GM19372 (cell line): ENCODE measurements around the gene TUFM.
"Not testable (repeated sequence)": the region's sequence is repeated elsewhere in the genome, so short reads cannot be mapped to it uniquely, and the experiment has no call there.

ENCODE experiments used
- ATAC-seq: cut with Tn5 transposase; IDR thresholded peaks from one replicate; pipeline ENCODE4 v1.9.1; 2021; ENCODE audit warnings: mild to moderate bottlenecking, low read depth, moderate library complexity; ENCODE audit not compliant: unreplicated experiment

TUFM gene

DNA sequence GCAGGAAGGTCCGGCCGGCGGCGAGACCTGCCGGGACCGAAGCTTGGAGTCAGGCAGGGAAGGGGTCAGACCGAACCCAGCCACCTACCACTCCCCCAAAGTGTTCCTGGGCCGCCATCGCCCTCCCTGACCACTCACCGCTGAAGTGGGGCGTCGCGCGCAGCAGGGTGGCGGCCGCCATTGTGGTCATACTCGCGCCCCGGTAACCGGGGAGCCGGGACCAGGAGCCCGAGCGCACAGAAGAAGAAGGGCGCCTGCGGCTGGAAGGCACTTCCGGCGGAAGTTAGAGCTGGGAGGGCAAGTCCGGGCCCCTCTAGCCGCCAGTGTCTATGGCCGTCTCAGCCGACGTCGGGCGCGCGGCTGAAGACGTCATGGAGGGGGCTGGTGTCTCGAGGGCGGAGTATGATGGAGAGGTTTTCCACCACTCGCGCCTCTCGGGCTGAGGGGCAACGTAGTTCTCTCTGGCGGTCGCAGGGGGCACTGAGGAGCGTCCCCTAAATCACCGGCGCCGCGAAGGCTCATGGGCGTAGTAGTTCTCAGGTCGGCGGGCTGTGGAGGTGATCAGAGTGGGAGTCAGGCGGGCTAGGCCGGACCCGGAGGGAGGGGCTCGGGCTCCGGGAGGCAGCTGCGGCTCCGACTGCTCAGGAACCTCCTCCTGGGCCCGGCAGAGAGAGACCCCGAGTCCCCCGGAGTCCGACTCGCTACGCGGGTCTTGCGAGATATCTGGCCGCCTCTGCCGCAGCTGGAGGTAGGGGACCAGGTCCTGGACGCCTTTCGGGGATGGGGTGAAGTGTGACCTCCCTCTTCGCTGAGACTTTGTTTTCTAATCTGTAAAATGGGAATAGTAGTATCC is at the start of gene TUFM:
TUFM (minus strand) TSS at position 269 of the 853 bp plus-strand sequence; CDS start at position 190, 79 bp downstream.
- ATAC-seq, result peak; percentile 95

GRCh38 chr16:28895609-28896008 is 49.5 kb upstream of the TUFM start:
- ATAC-seq, result no peak

- no peak for ATAC-seq
Measured at GRCh38 chr16:28893291-28893690, 47.1 kb upstream of the TUFM start.

DNA sequence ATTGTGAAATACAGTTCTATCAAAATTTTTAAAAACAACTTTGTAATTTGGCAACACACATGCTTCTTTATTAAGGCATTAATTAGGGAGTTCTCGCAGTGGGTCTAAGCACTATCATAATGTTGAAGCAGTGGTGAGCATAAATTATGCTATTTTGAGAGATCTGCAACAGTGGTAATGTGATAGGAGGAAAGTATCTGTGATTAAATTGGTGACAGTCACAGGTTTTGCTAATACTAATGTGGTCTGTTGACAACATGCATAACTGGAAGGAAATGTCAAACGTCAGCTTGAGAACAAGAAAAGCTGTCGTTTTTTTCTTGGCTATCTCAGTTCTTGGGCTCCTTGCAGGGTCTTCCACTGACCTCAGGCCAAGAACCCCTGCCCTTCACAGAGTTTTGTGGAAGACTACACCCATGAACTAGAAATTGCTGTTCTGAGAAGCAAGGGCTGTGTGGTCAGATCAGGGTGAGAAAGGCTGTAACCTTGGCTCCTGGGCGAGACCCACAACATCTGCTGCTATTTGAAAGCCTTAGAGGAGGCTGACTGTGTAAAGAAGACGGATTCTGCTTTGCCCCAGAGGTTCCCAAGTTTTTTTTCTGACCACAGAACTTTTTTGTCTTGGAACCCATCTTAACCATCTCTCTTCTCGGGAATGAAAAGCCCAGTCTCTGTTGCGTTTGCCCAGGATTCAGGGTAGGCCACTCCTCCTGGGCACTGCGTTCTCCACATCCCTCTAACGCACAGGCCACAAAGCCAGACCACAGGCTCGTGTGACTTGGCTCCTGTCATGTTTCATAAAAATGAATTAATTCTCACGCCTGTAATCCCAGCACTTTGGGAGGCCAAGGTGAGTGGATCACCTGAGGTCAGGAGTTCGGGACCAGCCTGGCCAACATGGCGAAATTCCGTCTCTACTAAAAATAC is 46.1 kb upstream of the TUFM start:
- ATAC-seq, result no peak

GRCh38 chr16:28890355-28890754 is 44.2 kb upstream of the TUFM start:
- not testable (repeated sequence) for ATAC-seq

- no peak for ATAC-seq
Measured at GRCh38 chr16:28886945-28887344, 40.8 kb upstream of the TUFM start.

GRCh38 chr16:28884045-28884444 is 37.9 kb upstream of the TUFM start:
- ATAC-seq, result no peak

- no peak for ATAC-seq
Measured at GRCh38 chr16:28883221-28883996, 37.3 kb upstream of the TUFM start.

- ATAC-seq, result no peak
Measured at GRCh38 chr16:28882551-28883160, 36.5 kb upstream of the TUFM start.

- not testable (repeated sequence) for ATAC-seq
Measured at GRCh38 chr16:28881565-28881964, 35.4 kb upstream of the TUFM start.

GRCh38 chr16:28880955-28881354 is 34.8 kb upstream of the TUFM start:
- ATAC-seq, result no peak

DNA sequence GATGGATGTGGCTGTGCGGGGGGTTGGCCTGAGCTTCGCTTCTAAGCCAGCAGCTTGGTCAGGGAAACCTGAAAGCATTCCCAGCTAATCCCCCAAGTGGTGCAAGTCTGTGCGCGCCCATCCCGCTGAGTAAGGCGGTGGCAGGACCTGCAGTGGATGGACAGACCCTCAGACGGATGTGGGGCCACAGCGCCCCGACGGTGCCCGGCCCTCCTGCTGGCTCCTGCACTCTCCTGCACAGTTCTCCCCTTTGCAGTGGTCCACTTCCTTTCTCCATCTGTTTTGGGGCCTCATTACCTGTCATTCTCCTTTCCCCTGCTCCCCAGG is 34.4 kb upstream of the TUFM start:
- no peak for ATAC-seq

DNA sequence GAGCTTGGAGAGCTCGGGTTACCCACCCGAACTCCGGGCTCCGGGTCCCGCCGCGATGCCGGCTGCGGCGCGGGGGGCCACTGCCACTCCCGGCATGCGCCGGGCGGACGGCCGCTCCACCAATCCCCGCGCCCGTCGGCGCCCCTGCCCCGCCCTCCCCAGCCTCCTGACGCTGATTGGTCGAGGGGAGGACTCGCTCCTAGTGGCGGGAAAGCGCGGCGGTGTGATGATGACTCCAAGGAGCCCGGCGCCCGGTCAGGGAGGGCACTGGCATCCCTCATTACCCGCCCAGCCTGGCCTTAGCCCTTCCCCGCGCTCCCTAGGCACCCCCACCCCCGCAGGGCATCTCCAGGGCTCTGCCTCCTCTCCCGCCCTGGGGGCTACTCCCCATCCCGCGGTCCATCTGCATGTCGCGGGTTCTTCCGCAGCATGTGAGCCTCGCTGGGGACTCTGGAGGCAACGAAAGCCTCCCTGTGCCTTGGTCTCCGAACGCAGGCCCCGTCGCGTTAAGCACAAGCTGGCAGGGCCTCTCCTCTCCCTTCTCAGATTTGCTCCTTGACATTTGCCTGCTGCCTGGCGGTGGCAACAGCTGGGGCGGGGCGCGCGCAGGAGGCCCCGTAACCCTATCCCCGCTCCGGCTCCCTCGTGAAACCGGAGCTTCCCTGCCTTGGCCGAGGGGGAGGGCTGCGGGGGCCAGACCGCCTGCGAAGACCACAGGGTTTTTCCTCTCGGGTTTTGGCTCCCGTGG is 33.9 kb upstream of the TUFM start:
- ATAC-seq, result peak; percentile 81

DNA sequence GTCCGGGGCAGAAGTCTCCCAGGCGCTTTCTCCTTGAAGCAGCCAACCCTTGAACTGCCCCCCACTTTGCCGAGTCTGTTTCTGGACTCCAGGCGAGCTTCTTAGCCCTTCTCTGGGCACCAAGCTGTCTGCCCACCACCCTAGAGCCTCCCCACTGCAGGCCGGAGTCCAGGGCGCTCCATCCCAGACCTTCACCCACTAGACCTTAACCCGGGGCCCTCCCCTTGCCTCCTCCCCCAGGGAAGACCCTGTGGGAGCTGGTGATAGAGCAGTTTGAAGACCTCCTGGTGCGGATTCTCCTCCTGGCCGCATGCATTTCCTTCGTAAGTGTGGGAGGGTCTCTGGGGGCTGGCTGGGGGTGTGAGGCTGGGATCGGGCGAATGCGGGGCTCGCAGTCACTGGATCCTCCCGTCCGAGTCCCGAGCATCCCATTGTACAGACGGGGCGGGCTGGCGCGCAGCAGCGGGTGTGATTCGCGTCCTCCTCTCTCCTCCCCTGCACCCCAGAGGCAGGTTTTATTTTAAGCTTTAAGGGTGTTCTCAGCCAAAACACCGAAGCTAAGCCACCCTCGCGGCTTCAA is 33.2 kb upstream of the TUFM start:
- peak; percentile 19 for ATAC-seq

DNA sequence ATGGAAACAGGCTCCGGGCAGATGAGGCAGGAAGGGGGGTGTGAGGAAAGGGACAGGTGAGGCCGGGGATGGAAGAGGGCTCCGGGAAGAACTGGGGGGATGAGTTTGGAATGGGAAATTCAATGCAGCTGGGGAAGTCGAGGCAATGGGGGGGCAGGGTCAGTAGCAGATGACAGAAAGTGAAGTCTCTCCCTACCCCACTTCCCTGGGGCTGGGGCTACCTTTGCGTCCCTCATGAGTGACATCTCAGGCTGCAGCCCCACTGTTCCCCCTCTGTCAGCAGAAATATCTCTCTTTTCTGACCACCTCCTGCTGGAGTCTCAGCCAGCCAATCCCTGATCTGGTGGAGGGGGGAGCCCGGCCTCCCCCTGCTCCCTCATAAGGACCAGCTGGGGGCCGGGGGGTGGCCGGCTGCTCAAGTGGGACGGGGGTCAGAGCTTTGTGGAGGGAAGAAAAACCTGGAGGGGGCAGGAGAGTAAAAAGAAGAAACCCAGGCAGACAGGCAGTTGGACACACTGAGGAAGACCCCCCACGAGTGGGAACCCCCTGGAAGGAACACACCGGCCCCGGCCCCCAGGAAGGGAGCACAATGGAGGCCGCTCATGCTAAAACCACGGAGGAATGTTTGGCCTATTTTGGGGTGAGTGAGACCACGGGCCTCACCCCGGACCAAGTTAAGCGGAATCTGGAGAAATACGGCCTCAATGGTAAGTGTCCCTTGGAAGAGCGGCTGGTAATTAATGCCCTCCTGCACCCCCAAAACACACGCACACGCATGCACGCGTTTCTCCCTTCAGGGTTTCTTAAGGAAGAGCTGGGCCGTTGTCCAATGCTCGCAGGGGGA is 32.2 kb upstream of the TUFM start, which contains the start of gene ATP2A1:
ATP2A1 (plus strand) TSS at position 406 of the 844 bp plus-strand sequence; CDS start at position 590, 184 bp downstream.
- ATAC-seq, result no peak

GRCh38 chr16:28877655-28878000 is 31.5 kb upstream of the TUFM start:
- ATAC-seq, result no peak

GRCh38 chr16:28876973-28877654 is 31.0 kb upstream of the TUFM start:
- no peak for ATAC-seq
